Kasumi-1 (cell line): ENCODE data around the gene TTC23.

Source experiments
- DNase-seq, 2 experiments: peaks; one replicate each; lab custom pipeline; 2025; lab: John Stamatoyannopoulos, UW

Gene TTC23

GRCh38 chr15:99164119-99164518, 85.3 kb downstream of the TTC23 start:
- DNase-seq: no peak

DNA sequence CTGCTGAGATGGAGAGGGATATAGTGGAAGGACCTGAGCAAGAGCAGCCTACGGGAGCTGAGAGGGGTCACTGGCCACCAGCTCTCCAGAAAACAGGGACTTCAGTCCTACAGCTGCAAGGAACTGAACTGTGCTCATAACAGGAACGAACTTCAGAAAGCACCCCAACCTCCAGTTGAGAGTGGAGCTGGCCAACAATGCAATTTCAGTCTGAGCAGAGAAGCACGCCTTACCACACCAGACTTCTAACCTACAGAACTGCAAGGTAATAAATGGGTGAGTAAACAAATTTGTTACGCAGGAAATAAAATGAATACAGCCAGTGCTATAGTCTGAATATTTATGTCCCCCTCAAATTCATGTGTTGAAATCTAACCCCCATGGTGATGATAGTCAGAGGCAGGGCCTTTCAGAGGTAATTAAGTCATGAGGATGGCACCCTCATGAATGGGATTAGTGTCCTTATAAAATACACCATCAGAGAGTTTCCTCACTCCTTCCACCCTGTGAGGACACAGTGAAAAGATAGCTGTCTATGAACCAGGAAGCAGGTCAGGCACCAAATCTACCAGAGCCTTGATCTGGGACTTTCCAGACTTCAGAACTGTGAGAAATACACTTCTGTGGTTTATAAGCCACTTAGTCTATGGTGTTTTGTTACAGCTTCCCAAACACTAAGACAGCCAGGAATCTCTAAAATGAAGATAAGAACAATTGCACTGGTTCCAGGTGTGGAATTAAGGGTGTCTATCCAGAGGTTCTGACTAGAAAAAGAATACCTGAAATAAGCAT, 85.9 kb downstream of the TTC23 start:
- no peak for DNase-seq

DNA sequence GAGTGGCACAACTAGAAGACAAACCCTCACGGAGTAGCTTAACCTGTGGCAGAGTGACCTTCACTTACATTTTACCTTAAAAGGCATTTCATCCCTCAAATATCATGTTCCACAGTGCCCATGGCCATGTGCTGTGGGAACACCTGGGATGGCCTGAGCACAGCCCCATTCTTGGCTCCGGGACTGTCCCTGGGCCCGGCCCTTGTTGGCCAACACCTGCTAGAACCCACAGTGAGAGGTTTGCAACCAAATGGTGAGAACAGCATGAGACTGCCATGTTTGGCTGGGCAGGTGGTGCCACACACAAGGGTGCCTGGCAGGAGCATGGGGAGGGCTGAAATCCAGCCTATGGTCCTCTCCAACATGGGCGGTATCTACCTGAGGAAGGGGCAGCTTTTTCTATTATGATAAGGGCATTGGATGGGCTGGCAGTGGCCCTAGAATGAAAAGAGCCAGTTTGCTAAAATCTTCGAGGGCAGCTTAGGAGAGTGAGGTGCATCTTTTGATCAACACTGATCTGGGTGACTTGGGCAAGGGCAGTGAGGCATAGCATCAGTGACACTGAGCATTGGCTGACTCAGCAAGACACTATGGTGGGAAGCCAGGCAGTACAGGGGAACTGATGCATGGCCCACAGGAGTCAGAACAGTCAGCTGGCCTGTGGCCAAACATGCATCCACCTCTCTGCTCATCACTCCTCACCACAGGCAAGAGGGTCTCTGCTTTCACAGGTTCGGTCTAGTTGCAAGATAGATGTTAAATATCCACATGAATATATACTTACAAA, 90.6 kb downstream of the TTC23 start:
- no peak for DNase-seq

DNA sequence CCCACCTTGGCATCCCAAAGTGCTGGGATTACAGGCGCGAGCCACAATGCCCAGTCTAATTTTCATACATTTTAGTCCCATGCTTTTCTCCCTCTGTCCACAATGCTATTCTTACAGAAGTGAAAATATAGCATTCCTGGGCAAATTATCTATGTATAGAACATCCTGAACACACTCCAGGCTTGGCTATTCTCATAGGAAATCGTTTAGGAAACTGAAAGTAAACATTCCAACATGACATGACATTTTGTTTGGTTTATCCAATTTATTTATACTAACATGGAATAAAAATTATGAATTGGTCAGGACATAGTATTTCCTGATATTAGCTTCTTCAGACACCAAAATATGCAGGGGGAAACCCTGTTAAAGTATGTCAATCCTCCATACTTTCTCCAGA, 91.9 kb downstream of the TTC23 start:
- DNase-seq: no peak

- no peak for DNase-seq
These were observed 93.4 kb downstream of the TTC23 start for GRCh38 chr15:99155961-99156443.

GRCh38 chr15:99154271-99154670, 95.1 kb downstream of the TTC23 start:
- DNase-seq: no peak

DNA sequence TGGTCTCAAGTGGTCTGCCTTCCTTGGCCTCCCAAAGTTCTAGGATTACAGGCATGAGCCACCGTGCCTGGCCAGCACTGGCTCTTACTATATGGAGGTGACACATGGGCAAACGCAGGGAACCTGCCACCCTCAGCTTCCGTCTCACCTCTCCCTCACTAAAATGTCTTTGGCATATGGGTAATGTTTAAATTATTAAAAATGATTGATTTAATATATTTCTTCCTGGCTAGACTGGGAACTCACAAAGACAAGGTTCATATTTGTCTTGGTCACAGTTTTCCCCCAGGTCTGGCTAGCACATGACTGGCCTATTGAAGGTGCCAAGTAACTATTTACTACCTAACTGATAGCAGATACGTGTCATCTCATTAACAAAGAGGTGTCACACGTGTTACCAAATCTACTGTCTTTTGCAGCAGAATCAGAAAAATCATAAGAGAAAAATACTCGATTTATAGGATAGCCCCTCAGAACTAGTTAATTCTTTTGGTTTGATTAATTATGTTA, 96.3 kb downstream of the TTC23 start:
- DNase-seq: no peak

- DNase-seq: no peak
These were observed 98.2 kb downstream of the TTC23 start for GRCh38 chr15:99151156-99151555.

GRCh38 chr15:99149366-99149765, 100.0 kb downstream of the TTC23 start:
- DNase-seq: no peak

- DNase-seq: no peak
These were observed 100.5 kb downstream of the TTC23 start for GRCh38 chr15:99148851-99149276.

- DNase-seq: no peak
These were observed 102.7 kb downstream of the TTC23 start for GRCh38 chr15:99146661-99147060.

DNA sequence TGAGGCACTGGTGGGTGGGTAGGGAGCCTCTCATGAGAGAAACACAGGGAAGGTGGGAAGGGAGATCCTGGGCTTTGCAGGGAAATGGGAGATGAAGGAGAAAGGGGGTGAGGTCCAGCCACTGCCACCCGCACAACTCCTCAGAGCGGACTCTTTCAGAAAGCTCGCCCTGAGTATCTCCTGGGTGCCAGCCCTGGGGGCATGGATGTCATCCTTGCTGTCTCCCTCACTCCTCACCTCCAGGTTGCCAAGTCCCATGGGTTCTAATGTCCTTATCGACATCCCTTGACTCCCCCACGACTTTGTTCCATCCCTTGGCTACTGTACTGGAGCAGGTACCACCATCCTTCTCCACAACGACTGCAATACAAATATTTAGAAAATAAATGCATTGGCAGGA, 103.6 kb downstream of the TTC23 start:
- DNase-seq: no peak

DNA sequence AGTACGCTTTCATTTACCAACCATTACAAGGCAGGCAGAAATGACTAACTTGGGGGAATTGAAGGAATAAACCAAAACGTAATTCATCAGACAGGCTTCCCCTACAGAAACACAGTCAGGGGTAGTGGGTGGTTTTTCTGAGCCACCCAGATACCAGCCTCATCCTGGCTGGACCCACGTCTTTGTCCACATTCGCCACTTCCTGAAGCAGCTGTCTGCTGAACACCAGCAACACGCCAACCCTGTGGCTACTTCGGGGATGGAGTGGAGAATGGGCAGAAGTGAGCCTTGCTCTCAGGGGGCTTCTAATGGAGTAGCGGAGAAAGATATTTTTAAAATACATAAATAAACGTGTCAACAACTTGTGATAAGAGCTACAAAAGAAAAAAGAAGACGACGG, 104.4 kb downstream of the TTC23 start:
- DNase-seq: no peak

DNA sequence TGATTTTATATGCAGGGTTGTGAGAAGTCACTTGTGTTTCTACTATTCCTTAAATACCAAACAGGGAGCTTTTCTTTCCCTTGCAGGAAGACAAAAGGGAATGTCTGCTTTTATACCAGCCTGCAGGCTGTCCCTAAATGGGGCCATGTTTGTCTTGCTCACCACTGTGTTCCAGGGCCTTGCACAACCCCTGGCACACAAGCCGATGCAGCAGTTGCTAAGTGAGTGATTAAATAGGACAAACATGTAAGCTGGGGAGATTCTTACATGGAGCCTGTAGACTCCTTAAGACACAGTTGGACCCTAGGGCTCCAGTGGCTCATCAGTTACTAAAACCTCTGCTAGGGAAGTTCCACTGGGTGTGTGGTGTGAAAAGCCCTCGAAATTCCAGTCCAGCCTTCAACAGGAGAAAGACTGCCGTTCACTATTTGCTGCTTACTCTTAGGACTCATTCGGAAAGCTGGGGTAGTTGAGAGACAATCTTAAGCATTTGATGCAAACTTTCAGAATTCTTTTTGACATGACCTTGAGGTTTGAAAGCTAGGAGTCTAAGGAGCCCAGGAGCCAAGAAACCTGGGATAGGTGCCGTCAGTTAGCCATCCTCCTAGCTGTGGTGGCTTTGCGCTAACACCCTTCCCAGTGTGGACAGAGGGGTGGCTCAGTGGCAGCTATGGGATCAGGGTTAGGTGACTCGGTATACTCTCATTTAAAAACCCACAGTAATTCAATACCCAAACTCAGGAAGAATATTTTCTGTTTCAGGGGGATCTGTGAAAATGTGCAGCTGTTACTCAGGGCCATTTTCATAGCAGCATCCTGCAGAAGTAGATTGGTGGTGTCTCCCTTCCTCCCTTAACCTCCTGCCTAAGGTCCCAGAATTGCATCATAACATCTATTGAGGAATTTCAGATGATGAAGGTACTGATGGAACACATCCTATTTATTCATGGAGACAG, 105.4 kb downstream of the TTC23 start:
- no peak for DNase-seq

- no peak for DNase-seq
These were observed 106.1 kb downstream of the TTC23 start for GRCh38 chr15:99143242-99143641.

DNA sequence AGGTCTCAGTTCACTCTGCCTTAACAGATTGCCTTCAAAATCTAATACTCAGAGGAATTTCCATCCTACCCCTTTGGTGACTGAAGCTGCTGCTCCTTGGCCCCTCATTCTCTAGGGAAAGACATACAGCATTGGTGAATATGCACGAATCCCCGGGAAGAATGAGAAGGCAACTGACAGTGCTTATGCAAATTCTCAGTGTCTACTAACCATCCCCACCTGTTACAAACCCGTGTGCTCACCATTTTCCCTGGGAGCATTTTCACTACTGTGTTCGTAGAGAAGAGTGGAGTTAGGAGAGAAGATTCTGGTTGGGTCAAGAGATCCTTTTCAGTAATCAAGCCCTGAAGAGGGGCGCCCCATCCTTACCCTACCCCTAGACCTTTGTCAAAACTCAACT, 106.8 kb downstream of the TTC23 start:
- DNase-seq: no peak

- no peak for DNase-seq
These were observed 107.4 kb downstream of the TTC23 start for GRCh38 chr15:99141943-99142342.

DNA sequence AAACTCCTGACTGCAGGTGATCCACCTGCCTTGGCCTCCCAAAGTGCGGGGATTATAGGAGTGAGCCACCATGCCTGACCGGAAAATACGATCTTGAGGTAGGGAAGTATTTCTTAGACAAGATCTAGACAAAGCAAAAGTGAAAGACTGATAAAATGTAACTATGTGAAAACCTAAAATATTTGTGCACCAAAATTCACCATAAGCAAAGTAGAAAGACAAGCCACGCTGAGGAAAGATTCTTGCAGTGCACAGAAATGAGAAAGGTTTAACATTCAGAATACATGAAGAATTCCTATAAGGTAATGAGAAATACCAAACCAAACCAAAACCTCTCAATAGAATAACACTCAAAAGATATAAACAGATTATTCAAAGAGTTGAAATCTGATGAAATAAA, 108.8 kb downstream of the TTC23 start:
- DNase-seq: no peak

DNA sequence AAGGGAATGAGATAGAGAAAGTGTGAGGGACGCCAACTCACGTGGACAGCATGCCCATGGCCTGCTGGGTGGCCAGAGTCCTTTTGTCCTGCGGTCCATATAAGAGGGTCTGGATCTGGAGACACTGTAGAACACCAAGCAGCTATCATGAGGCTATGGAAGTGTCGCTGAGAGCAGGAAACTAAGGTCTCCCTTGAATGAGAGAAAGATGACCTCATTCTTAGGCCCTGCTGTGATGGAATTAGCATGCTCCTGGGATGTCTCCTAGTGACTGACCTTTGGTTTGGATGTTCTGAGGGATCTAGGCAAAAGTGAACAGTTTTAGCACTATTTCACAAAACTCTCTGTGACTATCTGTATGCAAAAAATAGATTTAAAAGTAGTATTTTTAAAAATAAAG, 110.1 kb downstream of the TTC23 start:
- no peak for DNase-seq

DNA sequence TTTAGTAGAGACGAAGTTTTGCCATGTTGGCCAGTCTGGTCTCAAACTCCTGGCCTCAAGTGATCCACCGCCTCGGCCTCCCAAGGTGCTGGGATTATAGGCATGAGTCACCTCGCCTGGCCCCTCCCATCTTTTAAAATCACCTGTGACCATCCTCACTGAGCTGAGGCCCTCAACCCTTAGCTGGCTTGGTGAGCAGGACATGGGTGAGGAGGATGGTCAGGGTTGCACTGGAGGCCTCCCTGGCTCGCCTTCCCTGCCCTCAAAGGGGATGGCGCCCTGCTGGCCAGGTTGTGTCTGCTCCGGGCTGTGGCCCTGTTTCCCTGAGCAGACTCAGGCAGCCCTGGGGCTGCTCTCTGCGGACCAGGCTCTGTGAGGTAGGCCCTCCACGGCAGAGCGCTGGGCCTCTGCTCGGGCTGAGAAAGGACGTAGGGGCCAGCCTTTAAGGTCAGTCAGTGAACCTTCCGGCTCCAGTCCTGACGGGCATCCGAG, 110.8 kb downstream of the TTC23 start:
- no peak for DNase-seq

DNA sequence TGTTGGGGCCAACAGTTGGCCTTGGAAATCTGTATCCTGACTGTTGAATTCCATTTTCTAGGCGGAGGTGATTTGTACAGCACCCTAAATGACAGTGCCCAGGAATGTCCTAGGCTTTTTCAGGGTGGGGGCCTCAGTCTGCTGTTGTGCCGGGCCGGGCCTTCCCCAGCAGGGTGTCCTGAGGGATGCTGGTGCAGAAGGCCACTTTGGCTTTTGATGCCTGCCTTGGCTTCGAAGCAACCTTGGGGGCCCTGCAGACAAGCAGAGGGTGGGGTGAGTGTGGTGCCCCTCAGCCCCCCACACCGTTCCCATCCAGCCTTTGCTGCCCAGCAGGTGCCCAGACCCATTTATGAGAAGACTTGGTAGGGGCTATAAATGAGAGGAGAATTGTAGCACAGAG, 111.5 kb downstream of the TTC23 start:
- DNase-seq: no peak

DNA sequence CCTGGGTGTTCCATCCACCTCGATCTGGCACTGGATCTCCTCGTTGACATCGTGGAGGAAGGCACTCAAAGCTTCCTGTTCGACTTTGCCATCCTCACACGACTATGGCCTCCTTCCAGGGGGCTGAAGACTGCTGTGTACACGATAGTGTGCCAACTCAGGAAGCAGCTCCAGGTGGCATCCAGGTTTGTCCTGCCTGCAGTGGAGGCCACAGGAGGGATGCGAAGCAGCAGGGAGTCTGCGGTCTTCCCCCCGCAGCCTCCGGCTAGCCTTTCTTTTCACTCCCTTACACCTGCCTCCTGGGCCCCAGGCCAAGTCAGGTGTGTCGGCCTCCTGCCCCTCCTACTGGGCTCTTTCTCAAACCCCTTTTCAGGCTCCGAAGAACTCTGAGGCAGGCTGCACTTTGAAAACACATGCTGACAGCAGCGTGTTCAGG, 112.3 kb downstream of the TTC23 start:
- no peak for DNase-seq
